OCI-LY1 (cell line): ENCODE measurements around the gene COL6A2.

Experiments
- H2AFZ ChIP-seq: fragments of 200-600 bp; sonication (generic), shearing (Covaris generic); 2 replicates; pipeline ENCODE4 v1.6.0; 2014; ENCODE audit warnings: antibody characterized with exemption, mild to moderate bottlenecking, low read length
- H3F3A ChIP-seq: fragments of 200-600 bp; sonication (generic), shearing (Covaris generic); 2 replicates; pipeline ENCODE4 v1.6.0; 2014; ENCODE audit warnings: mild to moderate bottlenecking, antibody characterized with exemption, low read length, moderate library complexity; ENCODE audit not compliant: insufficient read depth
- H3K27ac ChIP-seq: fragments of 200-600 bp; sonication (generic); 2 replicates; pipeline ENCODE4 v1.5.1; 2014; ENCODE audit warnings: low read length, mixed run types, mild to moderate bottlenecking, low read depth; ENCODE audit not compliant: poor library complexity, severe bottlenecking
- H3K27me3 ChIP-seq: fragments of 200-600 bp; sonication (generic); 2 replicates; pipeline ENCODE4 v1.6.0; 2014; ENCODE audit warnings: antibody characterized with exemption, mild to moderate bottlenecking, low read length, moderate library complexity; ENCODE audit not compliant: insufficient read depth
- H3K36me3 ChIP-seq: fragments of 200-600 bp; sonication (generic); 2 replicates; pipeline ENCODE4 v1.6.1; 2014; ENCODE audit warnings: mild to moderate bottlenecking, antibody characterized with exemption, low read length, moderate library complexity, mixed read lengths; ENCODE audit not compliant: insufficient read depth
- H3K4me1 ChIP-seq: fragments of 200-600 bp; sonication (generic); 2 replicates; pipeline ENCODE4 v1.5.1; 2014; ENCODE audit warnings: mild to moderate bottlenecking, low read length, moderate library complexity; ENCODE audit not compliant: insufficient read depth, severe bottlenecking
- H3K4me2 ChIP-seq: fragments of 200-600 bp; sonication (generic), shearing (Covaris generic); 2 replicates; pipeline ENCODE4 v1.6.1; 2014; ENCODE audit warnings: low read length
- H3K4me3 ChIP-seq: fragments of 200-600 bp; sonication (generic); 2 replicates; pipeline ENCODE4 v1.5.1; 2014; ENCODE audit warnings: low read length, low read depth, mild to moderate bottlenecking, mixed read lengths; ENCODE audit not compliant: poor library complexity, severe bottlenecking
- H3K79me2 ChIP-seq: fragments of 200-600 bp; shearing (Covaris generic); 2 replicates; pipeline ENCODE4 v1.6.1; 2016; ENCODE audit warnings: mixed run types, low read length, mixed read lengths; ENCODE audit not compliant: insufficient read depth
- H3K9ac ChIP-seq: fragments of 200-600 bp; sonication (generic), shearing (Covaris generic); 2 replicates; pipeline ENCODE4 v1.6.1; 2014; ENCODE audit warnings: mild to moderate bottlenecking, low read length, mixed read lengths
- H3K9me2 ChIP-seq: fragments of 200-600 bp; sonication (generic), shearing (Covaris generic); 2 replicates; pipeline ENCODE4 v1.6.1; 2014; ENCODE audit warnings: low read depth, mild to moderate bottlenecking, low read length, mixed read lengths
- H3K9me3 ChIP-seq: fragments of 200-600 bp; shearing (Covaris generic); 2 replicates; pipeline ENCODE4 v1.6.1; 2014; ENCODE audit warnings: low read length, mixed read lengths
- H4K20me1 ChIP-seq: fragments of 200-600 bp; sonication (generic), shearing (Covaris generic); 2 replicates; pipeline ENCODE4 v1.6.0; 2016; ENCODE audit warnings: mild to moderate bottlenecking, low read length; ENCODE audit not compliant: insufficient read depth
- EZH2 ChIP-seq: fragments of 200-600 bp; sonication (generic), shearing (Covaris generic); IDR thresholded peaks from 2 replicates; pipeline ENCODE4 v1.8.0; 2017; ENCODE audit warnings: borderline replicate concordance, mixed run types, mild to moderate bottlenecking, antibody characterized with exemption, low read length, moderate library complexity, mixed read lengths
- TF ChIP-seq, protein P1 (sequence below): fragments of 200-600 bp; sonication (generic), shearing (Covaris generic); IDR thresholded peaks from 2 replicates; pipeline ENCODE4 v1.5.1; 2017; ENCODE audit warnings: mild to moderate bottlenecking, antibody characterized with exemption, low read length, moderate library complexity, mixed read lengths

The COL6A2 gene

GRCh38 chr21:46052703-46053651 lies 44.9 kb upstream of the COL6A2 start:
- no peak overlapping the region for H3K27ac ChIP-seq
- H3K9me3 ChIP-seq, result no peaks in the 10 kb centered on the region
- no peak overlapping the region for H3K4me2 ChIP-seq
- H4K20me1 ChIP-seq, result no peaks in the 10 kb centered on the region
- no peaks in the 10 kb centered on the region for H3F3A ChIP-seq
- no peak overlapping the region for H3K4me3 ChIP-seq
- no peaks in the 10 kb centered on the region for H3K4me1 ChIP-seq
- H3K9ac ChIP-seq, result no peak overlapping the region
- H3K9me2 ChIP-seq, result no peaks in the 10 kb centered on the region
- TF ChIP-seq, protein P1, sequence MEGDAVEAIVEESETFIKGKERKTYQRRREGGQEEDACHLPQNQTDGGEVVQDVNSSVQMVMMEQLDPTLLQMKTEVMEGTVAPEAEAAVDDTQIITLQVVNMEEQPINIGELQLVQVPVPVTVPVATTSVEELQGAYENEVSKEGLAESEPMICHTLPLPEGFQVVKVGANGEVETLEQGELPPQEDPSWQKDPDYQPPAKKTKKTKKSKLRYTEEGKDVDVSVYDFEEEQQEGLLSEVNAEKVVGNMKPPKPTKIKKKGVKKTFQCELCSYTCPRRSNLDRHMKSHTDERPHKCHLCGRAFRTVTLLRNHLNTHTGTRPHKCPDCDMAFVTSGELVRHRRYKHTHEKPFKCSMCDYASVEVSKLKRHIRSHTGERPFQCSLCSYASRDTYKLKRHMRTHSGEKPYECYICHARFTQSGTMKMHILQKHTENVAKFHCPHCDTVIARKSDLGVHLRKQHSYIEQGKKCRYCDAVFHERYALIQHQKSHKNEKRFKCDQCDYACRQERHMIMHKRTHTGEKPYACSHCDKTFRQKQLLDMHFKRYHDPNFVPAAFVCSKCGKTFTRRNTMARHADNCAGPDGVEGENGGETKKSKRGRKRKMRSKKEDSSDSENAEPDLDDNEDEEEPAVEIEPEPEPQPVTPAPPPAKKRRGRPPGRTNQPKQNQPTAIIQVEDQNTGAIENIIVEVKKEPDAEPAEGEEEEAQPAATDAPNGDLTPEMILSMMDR, result no peak
- TF ChIP-seq EZH2, result no peak
- H3K27me3 ChIP-seq, result no peaks in the 10 kb centered on the region
- H3K79me2 ChIP-seq, result no peaks in the 10 kb centered on the region
- no peak overlapping the region for H2AFZ ChIP-seq
- H3K36me3 ChIP-seq, result no peaks in the 10 kb centered on the region

DNA sequence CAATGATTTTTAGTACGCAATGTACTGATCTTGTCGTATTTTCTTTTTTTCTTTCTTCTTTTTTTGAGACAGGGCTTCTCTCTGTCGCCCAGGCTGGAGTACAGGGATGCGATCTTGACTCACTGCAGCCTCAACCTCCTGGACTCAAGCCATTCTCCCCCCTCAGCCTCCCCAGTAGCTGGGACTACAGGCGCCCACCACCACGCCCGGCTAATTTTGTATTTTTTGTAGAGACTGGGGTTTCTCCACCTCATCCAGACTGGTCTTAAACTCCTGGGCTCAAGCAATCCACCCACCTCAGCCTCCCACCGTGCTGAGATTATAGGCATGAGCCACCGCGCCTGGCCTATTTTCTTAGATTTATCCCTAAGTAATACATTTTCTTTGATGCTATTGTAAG lies 43.9 kb upstream of the COL6A2 start:
- Histone ChIP-seq H3K79me2 (no peaks in the 10 kb centered on the region), H3K9ac (no peak overlapping the region), H3K36me3 (no peaks in the 10 kb centered on the region), H3K4me1 (no peaks in the 10 kb centered on the region), H3K27me3 (no peaks in the 10 kb centered on the region), H3K4me2 (no peak overlapping the region), H3F3A (no peaks in the 10 kb centered on the region), H3K27ac (no peak overlapping the region), H3K9me2 (no peaks in the 10 kb centered on the region), H3K9me3 (no peaks in the 10 kb centered on the region), H4K20me1 (no peaks in the 10 kb centered on the region), H2AFZ (no peak overlapping the region), H3K4me3 (no peak overlapping the region)
- TF ChIP-seq, protein P1, result no peak
- no peak for TF ChIP-seq EZH2

GRCh38 chr21:46054451-46054881 lies 43.4 kb upstream of the COL6A2 start:
- Histone ChIP-seq H4K20me1 (no peaks in the 10 kb centered on the region), H3K36me3 (no peaks in the 10 kb centered on the region), H3F3A (no peaks in the 10 kb centered on the region), H3K9me2 (no peaks in the 10 kb centered on the region), H2AFZ (no peak overlapping the region), H3K9me3 (no peaks in the 10 kb centered on the region), H3K27ac (no peak overlapping the region), H3K27me3 (no peaks in the 10 kb centered on the region), H3K4me1 (no peaks in the 10 kb centered on the region), H3K79me2 (no peaks in the 10 kb centered on the region), H3K4me3 (no peak overlapping the region), H3K4me2 (no peak overlapping the region), H3K9ac (no peak overlapping the region)
- TF ChIP-seq, protein P1, result no peak
- TF ChIP-seq EZH2, result no peak
